Vagina (tissue), 2 donors: ENCODE measurements around the gene EHBP1.

Source experiments
- POLR2A ChIP-seq, 2 donors: fragments of 450-650 bp; IDR thresholded peaks; one replicate each; pipeline ENCODE4 v1.6.1; 2017; ENCODE audit warnings: antibody characterized with exemption in 2 of 2, mild to moderate bottlenecking in 2 of 2, moderate library complexity in 2 of 2
- TF ChIP-seq, protein P1 (sequence below), 3 experiments: fragments of 450-650 bp in 2 of 3; fragments of 200-600 bp in 1 of 3; sonication (generic) in 1 of 3; IDR thresholded peaks; one replicate each; pipeline ENCODE4 v1.5.1; 2017 to 2019; ENCODE audit warnings: antibody characterized with exemption in 3 of 3, mild to moderate bottlenecking in 2 of 3, moderate library complexity in 2 of 3

DNA sequence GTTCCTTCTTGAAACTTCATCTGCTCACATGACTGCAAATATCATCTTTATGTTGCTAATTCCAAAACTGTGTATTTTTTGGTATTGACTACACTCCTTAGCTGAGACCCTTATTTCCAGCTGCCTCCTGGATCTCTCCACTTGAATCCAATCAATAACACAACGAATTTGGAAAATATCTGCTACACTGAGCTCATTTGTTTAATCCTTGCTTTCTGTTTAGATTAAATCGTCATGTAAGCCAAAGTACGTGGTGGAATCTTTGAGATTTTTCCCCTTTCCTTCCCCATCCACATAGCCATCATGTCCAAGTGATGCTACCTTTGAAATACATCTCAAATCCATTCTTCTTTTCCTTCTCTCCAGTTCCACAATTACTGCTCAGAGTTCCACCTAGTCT, 360.8 kb downstream of the EHBP1 start:
- TF ChIP-seq, protein P1, sequence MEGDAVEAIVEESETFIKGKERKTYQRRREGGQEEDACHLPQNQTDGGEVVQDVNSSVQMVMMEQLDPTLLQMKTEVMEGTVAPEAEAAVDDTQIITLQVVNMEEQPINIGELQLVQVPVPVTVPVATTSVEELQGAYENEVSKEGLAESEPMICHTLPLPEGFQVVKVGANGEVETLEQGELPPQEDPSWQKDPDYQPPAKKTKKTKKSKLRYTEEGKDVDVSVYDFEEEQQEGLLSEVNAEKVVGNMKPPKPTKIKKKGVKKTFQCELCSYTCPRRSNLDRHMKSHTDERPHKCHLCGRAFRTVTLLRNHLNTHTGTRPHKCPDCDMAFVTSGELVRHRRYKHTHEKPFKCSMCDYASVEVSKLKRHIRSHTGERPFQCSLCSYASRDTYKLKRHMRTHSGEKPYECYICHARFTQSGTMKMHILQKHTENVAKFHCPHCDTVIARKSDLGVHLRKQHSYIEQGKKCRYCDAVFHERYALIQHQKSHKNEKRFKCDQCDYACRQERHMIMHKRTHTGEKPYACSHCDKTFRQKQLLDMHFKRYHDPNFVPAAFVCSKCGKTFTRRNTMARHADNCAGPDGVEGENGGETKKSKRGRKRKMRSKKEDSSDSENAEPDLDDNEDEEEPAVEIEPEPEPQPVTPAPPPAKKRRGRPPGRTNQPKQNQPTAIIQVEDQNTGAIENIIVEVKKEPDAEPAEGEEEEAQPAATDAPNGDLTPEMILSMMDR (IDR thresholded peaks at IDR 0.05) = no peak
- no peak for TF ChIP-seq POLR2A (IDR thresholded peaks at IDR 0.05)
